Liver (tissue), 9 donors: ENCODE data around the gene SIK2. TPM values are rescaled to one million over a fixed set of nuclear protein-coding genes. Genes with fewer than 3 reads are reported as not detected.

Experiments used
- DNase-seq: peaks from one replicate; pipeline ENCODE4 v3.0.0-alpha.2; 2017; ENCODE audit warnings: low spot score
- H3K27ac ChIP-seq, 2 donors: one replicate each; pipeline ENCODE4 v1.7.0; 2013; ENCODE audit warnings: inconsistent platforms in 2 of 2, low read length in 2 of 2, control low read depth in 1 of 2, low read depth in 1 of 2, mild to moderate bottlenecking in 1 of 2
- H3K27me3 ChIP-seq, 4 donors: one replicate each; pipeline versions ENCODE4 v1.6.1 to v1.7.0; 2013; ENCODE audit warnings: low read length in 3 of 4, inconsistent platforms in 1 of 4, mild to moderate bottlenecking in 1 of 4, moderate library complexity in 1 of 4; ENCODE audit not compliant: control insufficient read depth in 4 of 4, insufficient read depth in 4 of 4
- H3K36me3 ChIP-seq, 4 donors: one replicate each; pipeline versions ENCODE4 v1.6.1 to v1.7.0; 2013; ENCODE audit warnings: low read length in 3 of 4, mild to moderate bottlenecking in 3 of 4, low read depth in 1 of 4, moderate library complexity in 1 of 4; ENCODE audit not compliant: control insufficient read depth in 4 of 4, insufficient read depth in 3 of 4
- H3K4me1 ChIP-seq, 4 donors: one replicate each; pipeline versions ENCODE4 v1.6.1 to v1.7.0; 2013; ENCODE audit warnings: low read length in 3 of 4, mild to moderate bottlenecking in 3 of 4, moderate library complexity in 1 of 4; ENCODE audit not compliant: control insufficient read depth in 4 of 4, insufficient read depth in 4 of 4
- H3K4me3 ChIP-seq, 3 donors: one replicate each; pipeline versions ENCODE4 v1.6.1 to v1.7.0; 2013; ENCODE audit warnings: low read length in 3 of 3, control low read depth in 1 of 3, low read depth in 1 of 3, mild to moderate bottlenecking in 1 of 3
- H3K9ac ChIP-seq, 2 donors: one replicate each; pipeline ENCODE4 v1.7.0; 2013; ENCODE audit warnings: low read length in 2 of 2, mild to moderate bottlenecking in 2 of 2, moderate library complexity in 2 of 2, control low read depth in 1 of 2, low read depth in 1 of 2
- H3K9me3 ChIP-seq, 4 donors: one replicate each; pipeline versions ENCODE4 v1.6.1 to v1.7.0; 2013; ENCODE audit warnings: low read length in 3 of 4; ENCODE audit not compliant: control insufficient read depth in 4 of 4
- EGR1 ChIP-seq, 2 donors: IDR thresholded peaks; 2 replicates each; pipeline ENCODE4 v1.6.1; 2016 to 2018; ENCODE audit warnings: antibody characterized with exemption in 2 of 2, low read depth in 2 of 2
- GABPA ChIP-seq, 2 donors: IDR thresholded peaks in 1 of 2; conservative IDR thresholded peaks in 1 of 2; 2 replicates each; pipeline ENCODE4 v1.6.1; 2016; ENCODE audit warnings: antibody characterized with exemption in 2 of 2, mild to moderate bottlenecking in 1 of 2, moderate library complexity in 1 of 2
- HNF4A ChIP-seq, 2 donors: conservative IDR thresholded peaks; 2 replicates each; pipeline ENCODE4 v1.6.1; 2016; ENCODE audit warnings: antibody characterized with exemption in 2 of 2, mild to moderate bottlenecking in 2 of 2
- HNF4G ChIP-seq: IDR thresholded peaks from 2 replicates; pipeline ENCODE4 v1.6.1; 2016; ENCODE audit warnings: antibody characterized with exemption
- JUND ChIP-seq, 2 donors: IDR thresholded peaks; 2 replicates each; pipeline ENCODE4 v1.6.1; 2016; ENCODE audit warnings: antibody characterized with exemption in 2 of 2
- NR2F2 ChIP-seq: IDR thresholded peaks from 2 replicates; pipeline ENCODE4 v1.6.1; 2016; ENCODE audit warnings: antibody characterized with exemption
- RAD21 ChIP-seq, 2 donors: IDR thresholded peaks; 2 replicates each; pipeline ENCODE4 v1.6.1; 2016; ENCODE audit warnings: antibody characterized with exemption in 2 of 2, mild to moderate bottlenecking in 2 of 2
- RXRA ChIP-seq, 2 donors: IDR thresholded peaks; 2 replicates each; pipeline ENCODE4 v1.6.1; 2017 to 2018; ENCODE audit warnings: antibody characterized with exemption in 2 of 2, mild to moderate bottlenecking in 1 of 2
- SP1 ChIP-seq: IDR thresholded peaks from 2 replicates; pipeline ENCODE4 v1.6.1; 2018; ENCODE audit warnings: antibody characterized with exemption, mild to moderate bottlenecking
- TAF1 ChIP-seq: conservative IDR thresholded peaks from 2 replicates; pipeline ENCODE4 v1.6.1; 2016; ENCODE audit warnings: antibody characterized with exemption, mild to moderate bottlenecking
- YY1 ChIP-seq: IDR thresholded peaks from 2 replicates; pipeline ENCODE4 v1.6.1; 2016; ENCODE audit warnings: antibody characterized with exemption, mild to moderate bottlenecking
- ZBTB33 ChIP-seq: IDR thresholded peaks from 2 replicates; pipeline ENCODE4 v1.6.1; 2016; ENCODE audit warnings: antibody characterized with exemption
- WGBS: extraction: QIAGEN DNeasy Blood & Tissue Kit; methylation state at CpG from one replicate; pipeline ENCODE4 v1.1.7; 2013; 5-methylcytosine and 5-hydroxymethylcytosine counted together
- polyA plus RNA-seq, 2 donors: library from polyadenylated mRNA; stranded (reverse) in 1 of 2; unstranded in 1 of 2; fragments of 200-250 nt in 1 of 2; fragments of >200 nt in 1 of 2; fragmentation: Nextera tagmentation in 1 of 2; extraction: Ambion mirVana in 1 of 2; gene quantifications; one replicate each; pipeline versions ENCODE4 v1.2.1 to v1.2.3, GENCODE V29; 2013 to 2015
- total RNA-seq, 2 donors: library from RNA; depleted of rRNA; stranded (reverse); fragments of >200 nt; gene quantifications; one replicate each; pipeline ENCODE4 v1.2.3, GENCODE V29; 2014
- TF ChIP-seq, protein P1 (sequence below): fragments of 150-350 bp; IDR thresholded peaks from 2 replicates; pipeline ENCODE4 v1.5.1; 2017; ENCODE audit warnings: improper control_type of control experiment, low read depth, low read length; ENCODE audit not compliant: missing input control
- TF ChIP-seq, protein P2 (sequence below): IDR thresholded peaks from 2 replicates; pipeline ENCODE4 v1.6.1; 2016; ENCODE audit warnings: antibody characterized with exemption
- donor health status: healthy.
- donor health status: healthy.
- donor health status: healthy.
- donor health status: healthy.
- donor health status: healthy.

SIK2 gene
- total and polyA plus RNA-seq, 4 donors, result 6.5 to 15.0 (median 9.3) TPM

DNA sequence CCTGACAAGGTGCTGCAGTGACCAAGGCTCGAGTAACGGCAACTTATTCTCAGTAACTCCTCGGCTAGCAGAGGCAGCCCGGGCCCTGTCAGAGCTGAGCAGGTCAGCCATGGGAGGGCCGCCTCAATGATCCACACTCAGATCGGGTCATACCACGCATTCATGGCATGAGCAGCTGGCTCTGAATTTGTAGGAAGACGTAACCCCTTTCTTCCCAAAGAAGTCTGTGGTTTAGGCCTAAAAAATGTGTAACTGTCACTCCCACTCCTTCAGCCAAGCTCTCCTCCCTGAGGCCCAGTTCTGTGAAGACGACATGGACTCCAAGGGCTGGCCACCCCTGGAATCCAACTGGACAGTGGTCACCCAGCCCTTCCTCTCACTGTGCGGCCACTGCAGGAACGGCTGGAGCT, 133.9 kb downstream of the SIK2 start:
- Histone ChIP-seq H3K9me3 (no peaks in the 10 kb centered on the region), H3K36me3 (peaks cover 0 to 9% (median 6%) of the 10 kb centered on the region in 4 donors), H3K27ac (peak overlapping the region; percentile 97 to 98), H3K4me1 (peaks cover 19 to 80% (median 51%) of the 10 kb centered on the region in 4 donors), H3K4me3 (no peak overlapping the region), H3K27me3 (no peaks in the 10 kb centered on the region), H3K9ac (peak overlapping the region; percentile 76 to 78)
- DNase-seq, result no peak
- WGBS, result 56% methylated on average over 11 of the region's 11 CpGs
- TF ChIP-seq RAD21 (IDR thresholded peaks at IDR 0.05), result no peak
- no peak for TF ChIP-seq YY1
- TF ChIP-seq, protein P1, sequence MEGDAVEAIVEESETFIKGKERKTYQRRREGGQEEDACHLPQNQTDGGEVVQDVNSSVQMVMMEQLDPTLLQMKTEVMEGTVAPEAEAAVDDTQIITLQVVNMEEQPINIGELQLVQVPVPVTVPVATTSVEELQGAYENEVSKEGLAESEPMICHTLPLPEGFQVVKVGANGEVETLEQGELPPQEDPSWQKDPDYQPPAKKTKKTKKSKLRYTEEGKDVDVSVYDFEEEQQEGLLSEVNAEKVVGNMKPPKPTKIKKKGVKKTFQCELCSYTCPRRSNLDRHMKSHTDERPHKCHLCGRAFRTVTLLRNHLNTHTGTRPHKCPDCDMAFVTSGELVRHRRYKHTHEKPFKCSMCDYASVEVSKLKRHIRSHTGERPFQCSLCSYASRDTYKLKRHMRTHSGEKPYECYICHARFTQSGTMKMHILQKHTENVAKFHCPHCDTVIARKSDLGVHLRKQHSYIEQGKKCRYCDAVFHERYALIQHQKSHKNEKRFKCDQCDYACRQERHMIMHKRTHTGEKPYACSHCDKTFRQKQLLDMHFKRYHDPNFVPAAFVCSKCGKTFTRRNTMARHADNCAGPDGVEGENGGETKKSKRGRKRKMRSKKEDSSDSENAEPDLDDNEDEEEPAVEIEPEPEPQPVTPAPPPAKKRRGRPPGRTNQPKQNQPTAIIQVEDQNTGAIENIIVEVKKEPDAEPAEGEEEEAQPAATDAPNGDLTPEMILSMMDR, result no peak
- no peak for TF ChIP-seq NR2F2

- Histone ChIP-seq H3K9ac (peak overlapping the region; percentile 47 to 78), H3K36me3 (peaks cover 0 to 15% (median 13%) of the 10 kb centered on the region in 4 donors)
- WGBS, result 60% methylated on average over 15 of the region's 15 CpGs
Measured at GRCh38 chr11:111736621-111737443, 134.6 kb downstream of the SIK2 start.

More at GRCh38 chr11:111736621-111737443, 134.6 kb downstream of the SIK2 start:
- Histone ChIP-seq H3K27me3 (no peaks in the 10 kb centered on the region), H3K9me3 (no peaks in the 10 kb centered on the region), H3K4me3 (no peak overlapping the region), H3K4me1 (peaks cover 18 to 73% (median 46%) of the 10 kb centered on the region in 4 donors), H3K27ac (peak overlapping the region; percentile 97 to 98)
- no peak for DNase-seq
- TF ChIP-seq SP1 (peak; percentile 77), TAF1 (peak; percentile 51), RXRA (IDR thresholded peaks at IDR 0.05) (peak; percentile 73 to 91), HNF4G (peak; percentile 72), GABPA (IDR thresholded peaks at IDR 0.05 in 1 of 2, conservative IDR thresholded peaks at IDR 0.05 in 1 of 2) (no peak), ZBTB33 (no peak), EGR1 (IDR thresholded peaks at IDR 0.05; ENCODE audit: low read depth in 2 of 2) (no peak), JUND (IDR thresholded peaks at IDR 0.05) (no peak), HNF4A (conservative IDR thresholded peaks at IDR 0.05) (peak; percentile 84 to 94)
- TF ChIP-seq, protein P2, sequence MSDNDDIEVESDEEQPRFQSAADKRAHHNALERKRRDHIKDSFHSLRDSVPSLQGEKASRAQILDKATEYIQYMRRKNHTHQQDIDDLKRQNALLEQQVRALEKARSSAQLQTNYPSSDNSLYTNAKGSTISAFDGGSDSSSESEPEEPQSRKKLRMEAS, result no peak
